ENCODE data around the gene MYO1C.
"Not testable (repeated sequence)": the region's sequence is repeated elsewhere in the genome, so short reads cannot be mapped to it uniquely, and the experiment has no call there.

MYO1C gene

DNA sequence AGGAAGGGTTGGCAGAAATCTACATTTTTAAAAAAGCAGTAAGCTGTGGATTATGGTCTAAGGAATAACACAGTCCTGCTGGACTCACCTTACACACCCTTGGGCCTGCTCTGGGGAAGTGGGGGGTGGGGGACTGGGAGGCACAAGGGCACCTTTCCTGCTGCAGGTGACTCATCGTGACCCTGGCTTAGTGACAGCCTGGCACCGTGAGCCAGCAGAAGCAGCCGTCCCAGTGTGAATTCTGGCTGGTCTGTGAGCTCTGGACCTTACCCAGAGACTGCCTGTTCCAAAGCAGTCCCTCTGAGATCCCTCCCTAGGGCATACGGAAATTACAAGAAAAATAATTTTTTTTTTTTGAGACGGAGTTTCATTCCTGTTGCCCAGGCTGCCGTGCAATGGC is 32.3 kb downstream of the MYO1C start:
- DNase-seq = no peak

DNA sequence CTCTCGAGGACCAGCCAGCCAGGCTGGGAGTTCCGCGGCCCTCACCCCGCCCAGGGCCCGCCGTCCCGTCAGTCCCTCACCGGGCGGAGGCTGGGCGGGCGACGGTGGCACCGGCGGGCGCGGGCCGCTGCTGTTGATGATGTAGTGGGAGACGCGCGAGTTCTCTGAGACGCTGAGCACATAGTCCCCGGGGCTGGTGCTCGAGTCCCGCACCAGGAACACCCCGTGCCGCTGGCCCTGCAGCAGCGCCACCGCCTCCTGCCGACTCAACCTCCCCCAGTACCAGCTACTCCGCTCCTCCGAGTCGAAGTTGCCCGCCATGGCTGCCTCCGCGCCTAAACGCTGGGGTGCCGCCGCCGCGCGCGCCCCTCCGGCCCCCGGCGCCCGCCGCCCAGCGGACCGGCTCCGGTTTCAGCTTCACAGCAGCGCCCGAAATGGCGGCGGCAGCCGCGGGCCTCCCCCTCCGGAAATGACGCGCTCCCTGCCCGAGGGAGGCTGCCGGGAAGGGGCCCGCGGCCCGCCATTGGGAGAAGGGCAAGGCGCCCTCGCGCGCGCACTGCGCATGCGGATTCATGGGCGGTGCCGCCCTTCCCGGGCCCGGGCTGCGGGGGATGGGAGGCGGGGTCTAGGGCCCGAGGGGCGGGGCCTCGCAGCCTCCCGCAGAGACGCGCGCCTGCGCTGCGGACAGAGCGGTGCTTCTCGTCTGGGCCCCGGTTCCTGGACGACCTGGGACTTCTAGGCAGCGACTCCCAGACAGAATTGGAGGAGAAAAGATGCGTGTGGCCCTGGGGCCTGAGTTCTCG is 36.5 kb downstream of the MYO1C start, which contains the start of gene CRK:
Gene CRK, minus strand, starts transcription at position 436 of the 803 bp plus-strand sequence. Its CDS starts 115 bp downstream, at position 321.
- DNase-seq = peak; percentile 97 to 99

DNA sequence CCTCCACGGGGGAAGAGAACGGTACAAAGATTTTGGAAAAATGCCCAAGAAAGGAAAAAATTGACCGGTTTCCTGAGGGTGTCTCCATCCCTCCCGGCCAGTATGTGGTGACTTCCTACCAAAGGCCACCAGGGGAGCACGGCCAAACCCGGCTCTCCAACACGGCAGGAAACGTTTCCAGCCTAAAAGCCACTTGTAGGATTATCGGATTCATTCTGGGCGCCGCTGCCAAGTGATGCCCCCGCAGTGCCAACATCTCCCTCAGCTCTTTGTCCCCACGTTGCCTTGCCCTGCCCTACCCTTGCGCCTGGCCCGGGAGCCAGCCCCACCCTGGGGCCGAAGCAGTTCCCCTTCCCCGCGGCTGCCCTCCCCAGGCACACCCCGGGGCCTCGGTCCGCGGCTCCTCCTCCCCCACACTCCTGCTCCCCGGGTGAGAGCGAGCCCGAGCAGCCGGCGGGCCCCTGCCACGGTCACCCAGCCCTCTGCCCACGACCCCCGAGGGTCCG is 37.1 kb downstream of the MYO1C start:
- DNase-seq = peak; percentile 43 to 49

DNA sequence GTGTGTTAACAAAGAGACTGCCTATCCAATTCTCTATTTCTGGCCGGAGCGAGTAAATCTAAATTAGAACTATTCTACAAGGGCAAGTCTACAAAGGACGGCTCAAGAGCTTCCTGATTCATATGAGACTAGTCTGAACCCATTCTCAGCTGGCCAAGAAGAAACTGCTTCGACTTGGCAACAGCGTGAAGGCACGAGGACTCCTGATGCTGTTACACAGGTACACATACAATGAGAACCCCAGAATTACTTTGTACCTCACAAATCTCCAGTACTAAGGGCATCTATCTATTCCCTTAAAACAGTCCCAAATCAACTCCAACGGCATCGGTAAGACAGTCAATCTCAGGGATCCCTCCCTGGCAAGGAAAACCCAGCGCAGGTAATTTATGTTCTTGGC is 37.9 kb downstream of the MYO1C start:
- no peak for DNase-seq

DNA sequence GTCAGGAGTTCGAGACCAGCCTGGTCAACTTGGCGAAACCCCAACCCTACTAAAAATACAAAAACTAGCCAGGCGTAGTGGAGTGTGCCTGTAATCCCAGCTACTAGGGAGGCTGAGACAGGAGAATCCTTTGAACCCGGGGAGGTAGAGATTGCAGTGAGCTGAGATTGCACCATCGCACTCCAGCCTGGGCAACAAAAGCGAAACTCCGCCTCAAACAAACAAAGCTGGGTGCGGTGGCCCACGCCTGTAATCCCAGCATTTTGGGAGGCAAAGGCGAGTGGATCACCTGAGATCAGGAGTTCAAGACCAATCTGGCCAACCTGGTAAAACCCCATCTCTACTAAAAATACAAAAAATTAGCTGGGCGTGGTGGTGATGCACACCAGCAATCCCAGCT is 38.8 kb downstream of the MYO1C start:
- DNase-seq = not testable (repeated sequence)

DNA sequence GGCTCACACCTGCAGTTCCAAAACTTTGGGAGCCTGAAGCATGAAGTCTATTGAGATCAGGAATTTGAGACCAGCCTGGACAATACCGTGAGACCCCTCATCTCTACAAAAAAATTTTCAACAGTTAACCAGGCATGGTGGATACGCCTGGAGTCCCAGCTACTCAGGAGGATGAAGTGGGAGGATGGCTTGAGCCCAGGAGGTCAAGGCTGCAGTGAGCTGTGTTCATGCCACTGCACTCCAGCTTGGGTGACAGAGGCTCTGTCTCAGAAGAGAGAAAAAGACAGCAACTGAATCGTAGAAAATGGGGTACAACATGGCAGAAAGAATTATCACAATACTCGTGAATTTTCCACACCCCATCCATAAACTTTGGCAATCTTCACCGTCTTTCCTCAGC is 39.6 kb downstream of the MYO1C start:
- DNase-seq = no peak

DNA sequence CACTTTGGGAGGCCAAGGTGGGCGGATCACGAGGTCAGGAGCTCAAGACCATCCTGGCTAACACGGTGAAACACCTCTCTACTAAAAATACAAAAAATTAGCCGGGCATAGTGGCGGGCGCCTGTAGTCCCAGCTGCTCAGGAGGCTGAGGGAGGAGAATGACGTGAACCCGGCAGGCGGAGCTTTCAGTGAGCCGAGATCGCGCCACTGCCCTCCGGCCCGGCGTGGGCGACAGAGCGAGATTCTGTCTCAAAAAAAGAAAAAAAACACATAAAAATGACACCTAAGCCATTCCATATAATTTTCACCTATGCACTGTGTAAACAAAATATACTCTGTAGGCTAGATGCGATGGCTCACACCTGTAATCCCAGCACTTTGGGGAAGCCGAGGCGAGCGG is 42.2 kb downstream of the MYO1C start:
- not testable (repeated sequence) for DNase-seq

DNA sequence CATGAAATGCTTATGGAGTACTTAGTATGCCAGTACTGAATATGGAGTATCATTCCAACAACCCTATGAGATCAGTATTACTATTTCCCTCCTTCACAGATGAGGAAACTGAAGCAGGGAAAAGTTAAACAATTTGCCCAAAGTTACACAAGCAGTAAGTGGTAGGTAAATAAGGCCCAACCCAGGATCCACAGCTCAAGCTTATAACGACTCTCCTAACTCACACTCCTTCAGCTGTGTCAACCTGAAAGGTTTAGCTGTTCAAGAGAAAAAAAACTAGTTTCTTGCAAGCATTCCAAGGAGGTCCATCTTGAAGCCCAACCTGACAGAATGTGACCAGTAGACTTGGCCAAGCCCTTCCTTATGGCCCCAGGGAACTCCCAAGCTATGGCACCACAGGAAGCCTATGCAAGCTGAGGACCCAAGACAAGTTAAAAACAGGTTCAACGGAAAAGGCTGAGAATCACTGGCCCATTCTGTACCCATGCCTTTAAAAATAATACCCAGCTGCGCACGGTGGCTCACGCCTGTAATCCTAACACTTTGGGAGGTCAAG is 43.0 kb downstream of the MYO1C start:
- DNase-seq = no peak

DNA sequence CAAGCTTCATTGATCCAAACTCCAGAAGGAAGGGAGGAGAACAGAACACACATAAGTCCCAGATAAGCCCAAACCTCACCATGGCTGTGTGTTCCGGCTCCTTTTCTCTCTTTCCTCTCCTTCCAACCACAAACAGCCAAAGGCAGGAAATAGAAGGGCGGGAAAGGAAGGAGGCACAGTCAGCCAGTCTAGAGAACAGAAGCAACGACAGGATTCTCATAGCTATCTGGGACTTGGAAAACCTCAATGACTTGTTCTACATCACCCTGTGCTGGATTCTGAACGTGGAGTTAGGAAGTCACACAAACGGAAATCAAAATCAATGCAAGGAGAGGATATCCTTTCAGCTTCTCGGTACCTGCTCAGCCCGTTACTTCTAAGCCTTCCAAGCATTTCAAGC is 45.4 kb downstream of the MYO1C start:
- no peak for DNase-seq

DNA sequence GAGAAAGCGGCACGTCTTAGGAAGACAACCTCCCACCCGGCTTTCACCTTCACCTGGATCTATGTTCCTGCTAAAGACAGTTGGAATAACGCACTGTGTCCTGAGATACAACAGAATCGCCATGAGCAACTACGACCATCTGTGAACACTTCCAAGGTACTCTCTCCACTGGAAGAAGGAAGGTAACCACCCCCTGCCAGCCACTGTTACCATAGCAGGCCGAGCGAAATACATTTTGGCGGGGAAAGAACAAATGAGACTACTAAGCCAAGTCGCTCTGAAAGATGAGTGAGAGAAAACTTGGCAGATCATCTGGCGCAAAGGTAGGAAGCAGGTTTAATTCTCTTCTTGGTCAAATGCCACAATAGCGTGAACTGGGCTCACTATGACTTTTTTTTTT is 46.3 kb downstream of the MYO1C start:
- DNase-seq = no peak

DNA sequence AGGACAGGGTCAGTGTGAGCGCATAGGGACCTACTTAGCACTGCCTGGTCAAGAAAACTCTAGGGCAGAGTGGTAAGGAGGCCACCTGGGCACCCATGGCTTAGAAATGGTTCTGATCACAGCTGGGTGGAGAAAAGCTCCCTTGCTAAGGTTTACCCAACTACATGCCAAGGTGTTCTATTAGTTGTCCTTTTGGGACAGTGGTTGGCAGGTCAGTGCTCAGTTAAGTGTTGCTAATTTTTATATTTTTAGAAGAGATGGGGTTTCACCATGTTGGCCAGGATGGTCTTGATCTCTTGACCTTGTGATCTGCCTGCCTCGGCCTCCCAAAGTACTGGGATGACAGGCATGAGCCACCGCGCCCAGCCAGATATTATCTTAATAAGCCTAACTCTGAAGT is 46.8 kb downstream of the MYO1C start:
- DNase-seq = not testable (repeated sequence)

DNA sequence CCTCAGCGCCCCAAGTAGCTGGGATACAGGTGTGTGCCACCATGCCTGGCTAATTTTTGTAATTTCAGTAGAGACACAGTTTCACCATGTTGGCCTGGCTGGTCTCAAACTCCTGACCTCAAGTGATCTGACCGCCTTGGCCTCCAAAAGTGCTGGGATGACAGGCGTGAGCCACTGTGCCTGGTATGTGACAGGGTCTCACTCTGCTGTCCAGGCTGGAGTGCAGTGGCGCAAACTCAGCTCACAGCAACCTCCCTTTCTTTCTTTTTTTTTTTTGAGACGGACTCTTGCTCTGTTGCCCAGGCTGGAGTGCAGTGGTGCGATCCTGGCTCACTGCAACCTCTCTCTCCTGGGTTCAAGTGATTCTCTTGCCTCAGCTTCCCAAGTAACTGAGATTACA is 49.8 kb downstream of the MYO1C start:
- not testable (repeated sequence) for DNase-seq

DNA sequence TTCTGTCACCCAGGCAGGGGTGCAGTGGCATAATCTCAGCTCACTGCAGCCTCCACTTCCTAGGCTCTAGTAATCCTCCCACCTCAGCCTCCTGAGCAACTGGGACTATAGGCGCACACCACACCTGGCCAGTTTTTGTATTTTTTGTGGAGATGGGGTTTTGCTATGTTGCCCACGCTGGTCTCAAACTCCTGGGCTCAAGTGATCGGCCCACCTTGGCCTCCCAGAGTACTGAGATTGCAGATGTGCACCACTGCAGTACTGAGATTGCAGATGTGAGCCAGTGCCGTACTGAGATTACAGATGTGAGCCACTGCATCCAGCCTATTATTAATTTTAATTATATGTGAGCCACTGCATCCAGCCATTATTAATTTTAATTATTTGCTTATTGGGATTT is 50.3 kb downstream of the MYO1C start:
- no peak for DNase-seq

DNA sequence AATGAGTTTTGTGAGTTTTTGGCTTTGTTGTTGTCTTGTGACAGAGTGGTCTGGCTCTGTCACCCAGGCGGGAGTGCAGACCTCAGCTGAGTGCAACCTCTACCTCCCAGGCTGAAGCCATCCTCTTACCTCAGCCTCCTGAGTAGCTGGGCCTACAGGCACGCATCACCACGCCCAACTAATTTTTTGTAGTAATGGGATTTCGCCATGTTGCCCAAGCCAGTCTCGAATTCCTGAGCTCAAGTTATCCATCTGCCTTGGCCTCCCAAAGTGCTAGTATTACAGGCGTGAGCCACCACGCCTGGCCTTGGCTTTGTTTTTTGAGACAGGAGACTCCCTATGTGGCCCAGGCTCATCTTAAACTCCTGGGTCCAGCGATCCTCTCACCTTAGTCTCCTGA is 51.6 kb downstream of the MYO1C start:
- DNase-seq = no peak

DNA sequence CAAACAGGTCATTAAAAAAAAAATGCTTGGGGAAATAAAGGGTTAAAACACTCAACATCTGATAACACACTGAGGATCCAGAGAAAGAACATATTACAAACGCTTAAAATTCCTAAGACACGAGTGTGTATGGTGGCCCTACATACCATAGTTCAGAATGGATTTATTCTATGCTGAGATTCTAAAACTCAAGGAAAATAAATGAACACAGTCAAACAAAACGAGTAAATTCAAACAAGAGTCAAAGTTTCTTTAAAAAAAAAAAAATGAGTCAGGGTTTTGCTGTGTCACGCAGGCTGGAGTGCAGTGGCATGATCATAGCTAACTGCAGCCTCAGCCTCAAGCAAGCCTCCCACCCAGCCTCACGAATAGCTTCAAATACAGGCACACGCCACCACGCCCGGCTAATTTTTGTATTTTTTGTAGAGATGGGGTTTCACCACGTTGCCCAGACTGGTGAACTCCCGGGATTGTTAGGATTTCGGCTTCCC is 53.8 kb downstream of the MYO1C start:
- no peak for DNase-seq

DNA sequence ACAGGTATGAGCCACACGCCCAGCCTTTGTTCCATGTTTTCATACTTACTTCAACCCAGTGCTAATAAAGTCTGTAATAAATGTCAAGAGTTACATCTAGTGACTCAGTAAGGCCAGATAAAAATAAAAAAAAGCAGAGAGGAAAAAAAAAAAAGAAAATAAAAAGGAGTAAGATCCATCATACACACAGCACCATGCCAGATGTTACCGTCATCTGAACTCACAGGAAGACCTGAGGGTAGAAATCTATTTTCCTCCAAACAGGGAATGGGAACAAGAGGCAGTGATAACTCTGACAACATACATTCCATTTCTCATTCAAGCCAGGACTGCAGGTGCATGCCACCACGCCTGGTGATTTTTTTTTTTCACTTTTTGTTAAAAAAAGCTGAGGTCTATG is 57.2 kb downstream of the MYO1C start:
- DNase-seq = no peak

DNA sequence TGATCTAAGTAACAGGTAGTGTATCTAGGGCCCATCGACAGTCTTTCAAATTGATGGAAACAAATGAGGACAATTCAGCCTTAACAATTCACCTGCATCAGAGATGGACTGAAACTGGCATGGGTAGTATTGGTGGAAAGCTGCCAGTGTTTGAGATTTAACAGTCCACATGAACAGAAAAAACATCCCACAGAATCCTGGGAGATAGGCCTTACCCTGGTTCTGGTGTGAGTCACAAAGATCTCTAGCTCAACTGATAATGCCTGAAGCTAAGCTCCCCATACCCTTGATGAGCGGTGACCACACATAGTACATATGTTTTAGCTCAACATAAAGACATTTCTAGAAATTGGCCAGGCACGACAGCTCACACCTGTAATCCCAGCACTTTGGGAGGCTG is 58.3 kb downstream of the MYO1C start:
- no peak for DNase-seq

DNA sequence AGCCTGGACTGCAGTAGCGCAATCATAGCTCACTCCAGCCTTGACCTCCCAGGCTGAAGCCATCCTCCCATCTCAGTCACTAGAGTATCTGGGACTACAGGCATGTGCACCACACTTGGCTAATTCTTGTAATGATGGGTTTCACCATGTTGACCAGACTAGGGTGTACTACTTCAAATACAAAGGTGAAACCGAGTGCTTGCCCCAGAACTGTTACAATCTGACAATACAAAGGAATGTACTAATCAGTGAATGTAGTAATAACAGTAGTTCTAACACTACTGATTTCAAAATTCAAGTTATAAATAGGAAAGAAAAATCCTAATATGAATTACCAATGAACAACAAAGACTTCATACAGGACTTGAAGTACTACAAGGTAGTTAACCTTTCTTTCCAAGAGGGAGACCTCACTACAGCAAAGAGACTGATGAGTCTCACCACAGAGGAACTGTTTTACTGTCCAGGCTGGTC is 60.8 kb downstream of the MYO1C start:
- no peak for DNase-seq

DNA sequence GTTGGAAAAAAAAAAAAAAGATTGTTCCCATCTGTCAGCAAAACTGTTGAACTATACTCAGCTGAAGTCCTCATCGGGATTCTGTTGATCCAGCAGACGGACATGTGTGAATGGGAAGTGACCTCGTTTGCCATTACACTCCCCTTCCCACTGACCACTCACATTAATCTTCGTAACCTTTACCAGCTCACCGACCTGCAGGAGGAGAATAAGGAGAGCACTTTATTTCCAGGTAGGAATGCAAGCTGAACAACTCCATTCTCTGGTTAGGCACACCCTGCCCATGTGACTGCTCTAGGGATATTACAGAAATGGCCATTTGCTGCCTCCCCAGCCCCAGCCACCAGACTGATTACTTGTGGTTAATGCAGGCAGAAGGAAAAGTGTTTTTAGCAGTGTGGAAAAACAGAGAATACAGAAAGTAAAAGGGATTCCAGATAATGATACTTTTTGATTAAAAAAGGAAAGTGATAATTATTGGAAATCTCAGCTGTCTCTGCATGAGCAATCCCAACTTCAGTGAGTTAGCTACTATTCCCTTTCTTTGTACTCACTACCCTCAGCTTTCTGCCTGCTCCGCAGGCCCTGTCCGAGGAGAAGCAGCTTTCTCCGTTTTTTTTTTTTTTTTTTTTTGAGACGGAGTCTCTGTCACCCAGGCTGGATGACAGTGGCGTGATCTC is 68.9 kb downstream of the MYO1C start:
- no peak for DNase-seq

DNA sequence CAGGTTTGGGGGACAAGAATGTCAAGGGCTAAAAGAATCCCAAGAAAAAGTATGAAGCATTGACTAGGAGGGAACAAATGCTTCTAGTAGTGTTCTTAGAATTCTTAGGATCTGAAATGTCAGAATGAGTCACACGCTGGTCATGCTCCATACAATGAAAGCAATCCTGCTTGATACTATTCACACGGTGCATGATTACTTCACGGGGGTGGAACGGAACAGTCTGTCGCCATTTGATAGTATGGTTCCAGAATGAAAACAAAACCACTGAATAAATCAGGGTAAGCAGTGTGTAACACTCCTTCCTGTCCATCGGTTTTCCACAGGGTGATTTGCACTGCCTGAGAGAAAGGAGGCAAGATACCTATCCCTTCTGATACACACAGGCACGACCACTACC is 69.6 kb downstream of the MYO1C start:
- no peak for DNase-seq

DNA sequence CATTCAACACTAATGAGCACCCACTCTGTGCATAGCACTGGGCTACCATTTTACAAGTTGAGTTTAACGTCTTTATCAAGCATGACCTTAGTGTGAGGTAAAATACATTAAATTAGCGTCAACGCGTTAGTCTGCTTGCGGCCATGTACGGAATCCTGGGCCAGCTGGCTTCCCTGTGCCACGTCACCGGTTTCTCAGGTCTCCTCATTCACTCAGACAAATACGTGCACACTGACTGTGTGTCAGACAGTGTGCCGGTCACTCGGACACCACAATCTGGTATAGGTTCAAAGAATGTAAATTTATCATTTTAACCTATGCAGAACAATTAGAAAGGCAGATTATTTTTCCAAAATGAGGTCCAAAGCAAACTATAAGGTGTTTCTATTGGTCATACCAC is 71.0 kb downstream of the MYO1C start:
- DNase-seq = no peak

DNA sequence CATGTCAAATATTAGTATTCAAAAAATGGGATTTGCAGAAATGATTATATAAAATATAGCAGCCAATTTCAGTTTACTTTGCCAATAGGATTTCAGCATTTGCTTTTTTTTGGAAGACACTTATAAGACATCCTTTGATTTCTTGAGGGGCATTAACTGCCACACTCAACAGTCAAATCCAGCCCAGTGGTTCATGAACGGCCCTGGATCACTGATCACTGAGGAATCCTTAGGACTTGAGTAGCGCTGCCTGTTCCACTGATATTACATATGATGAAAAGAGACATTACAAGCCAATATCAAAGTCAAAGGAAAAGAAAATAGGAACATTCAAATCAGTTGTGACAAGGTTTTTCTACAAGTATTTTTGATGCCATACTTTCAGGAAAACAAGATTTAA is 71.5 kb downstream of the MYO1C start:
- DNase-seq = no peak

DNA sequence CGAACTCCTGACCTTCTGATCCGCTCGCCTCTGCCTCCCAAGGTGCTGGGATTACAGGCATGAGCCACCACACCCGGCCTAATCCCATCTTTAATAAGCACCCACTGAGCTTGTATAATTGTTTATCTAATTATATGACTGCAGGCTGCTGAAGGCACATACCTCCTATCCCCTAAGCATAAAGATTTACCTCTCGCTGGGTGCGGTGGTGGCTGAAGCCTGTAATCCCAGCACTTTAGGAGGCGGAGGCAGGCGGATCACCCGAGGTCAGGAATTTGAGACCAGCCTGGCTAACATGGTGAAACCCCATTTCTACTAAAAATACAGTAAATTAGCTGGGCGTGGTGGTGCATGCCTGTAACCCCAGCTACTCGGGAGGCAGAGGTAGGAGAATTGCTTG is 72.3 kb downstream of the MYO1C start:
- DNase-seq = no peak

DNA sequence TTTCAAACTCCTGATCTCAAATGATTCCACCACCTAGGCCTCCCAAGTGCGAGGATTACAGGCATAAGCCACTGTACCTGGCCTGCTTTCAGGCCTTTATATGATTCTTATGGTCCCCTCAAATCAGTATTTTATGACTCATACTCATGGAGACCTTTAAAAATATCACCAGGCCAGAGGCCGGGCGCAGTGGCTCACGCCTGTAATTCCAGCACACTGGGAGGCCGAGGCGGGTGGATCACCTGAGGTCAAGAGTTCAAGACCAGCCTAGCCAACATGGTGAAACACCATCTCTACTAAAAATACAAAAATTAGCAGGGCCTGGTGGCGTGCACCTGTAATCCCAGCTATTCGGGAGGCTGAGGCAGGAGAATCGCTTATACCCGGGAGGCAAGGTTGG is 74.0 kb downstream of the MYO1C start:
- not testable (repeated sequence) for DNase-seq

Data from CD4-positive, alpha-beta T cell treated with Interferon alpha-2 for 1 hour (primary cell).